Stimulated activated CD4-positive, alpha-beta T cell treated with anti-CD3 and anti-CD28 coated beads, Interleukin-15, amount 100 ng/mL, for 48 hours (primary cell): ENCODE data around the gene BAIAP2.

Experiments used
- DNase-seq, 2 donors: peaks; one replicate each; pipeline ENCODE4 v3.0.0-alpha.2; 2020; ENCODE audit warnings: low read depth in 2 of 2

BAIAP2 gene

GRCh38 chr17:81126281-81127132 lies 91.6 kb downstream of the BAIAP2 start:
- no peak for DNase-seq

GRCh38 chr17:81127133-81127455 lies 92.1 kb downstream of the BAIAP2 start:
- no peak for DNase-seq

GRCh38 chr17:81127526-81128177 lies 92.7 kb downstream of the BAIAP2 start:
- no peak for DNase-seq

GRCh38 chr17:81128338-81128737 lies 93.4 kb downstream of the BAIAP2 start:
- no peak for DNase-seq

- DNase-seq, result no peak
Observed at GRCh38 chr17:81128774-81129173, 93.8 kb downstream of the BAIAP2 start.

GRCh38 chr17:81129289-81129688 lies 94.3 kb downstream of the BAIAP2 start:
- no peak for DNase-seq

- no peak for DNase-seq
Observed at GRCh38 chr17:81129711-81130367, 94.9 kb downstream of the BAIAP2 start.

- DNase-seq, result no peak
Observed at GRCh38 chr17:81130385-81131361, 95.7 kb downstream of the BAIAP2 start.

GRCh38 chr17:81131486-81132196 lies 96.7 kb downstream of the BAIAP2 start:
- DNase-seq, result no peak

GRCh38 chr17:81132197-81132540 lies 97.2 kb downstream of the BAIAP2 start:
- DNase-seq, result no peak

- no peak for DNase-seq
Observed at GRCh38 chr17:81132770-81133723, 98.1 kb downstream of the BAIAP2 start.

- DNase-seq, result no peak
Observed at GRCh38 chr17:81134064-81134781, 99.3 kb downstream of the BAIAP2 start.

GRCh38 chr17:81135505-81136278 lies 100.7 kb downstream of the BAIAP2 start:
- no peak for DNase-seq

- DNase-seq, result no peak
Observed at GRCh38 chr17:81136366-81136765, 101.4 kb downstream of the BAIAP2 start.

- no peak for DNase-seq
Observed at GRCh38 chr17:81137248-81137647, 102.3 kb downstream of the BAIAP2 start.

GRCh38 chr17:81138083-81138482 lies 103.1 kb downstream of the BAIAP2 start:
- no peak for DNase-seq

GRCh38 chr17:81138500-81138899 lies 103.5 kb downstream of the BAIAP2 start:
- no peak for DNase-seq

- DNase-seq, result no peak
Observed at GRCh38 chr17:81139428-81139827, 104.5 kb downstream of the BAIAP2 start.

- DNase-seq, result no peak
Observed at GRCh38 chr17:81140018-81140417, 105.1 kb downstream of the BAIAP2 start.
